ENCODE measurements around the gene XYLB.

XYLB gene

DNA sequence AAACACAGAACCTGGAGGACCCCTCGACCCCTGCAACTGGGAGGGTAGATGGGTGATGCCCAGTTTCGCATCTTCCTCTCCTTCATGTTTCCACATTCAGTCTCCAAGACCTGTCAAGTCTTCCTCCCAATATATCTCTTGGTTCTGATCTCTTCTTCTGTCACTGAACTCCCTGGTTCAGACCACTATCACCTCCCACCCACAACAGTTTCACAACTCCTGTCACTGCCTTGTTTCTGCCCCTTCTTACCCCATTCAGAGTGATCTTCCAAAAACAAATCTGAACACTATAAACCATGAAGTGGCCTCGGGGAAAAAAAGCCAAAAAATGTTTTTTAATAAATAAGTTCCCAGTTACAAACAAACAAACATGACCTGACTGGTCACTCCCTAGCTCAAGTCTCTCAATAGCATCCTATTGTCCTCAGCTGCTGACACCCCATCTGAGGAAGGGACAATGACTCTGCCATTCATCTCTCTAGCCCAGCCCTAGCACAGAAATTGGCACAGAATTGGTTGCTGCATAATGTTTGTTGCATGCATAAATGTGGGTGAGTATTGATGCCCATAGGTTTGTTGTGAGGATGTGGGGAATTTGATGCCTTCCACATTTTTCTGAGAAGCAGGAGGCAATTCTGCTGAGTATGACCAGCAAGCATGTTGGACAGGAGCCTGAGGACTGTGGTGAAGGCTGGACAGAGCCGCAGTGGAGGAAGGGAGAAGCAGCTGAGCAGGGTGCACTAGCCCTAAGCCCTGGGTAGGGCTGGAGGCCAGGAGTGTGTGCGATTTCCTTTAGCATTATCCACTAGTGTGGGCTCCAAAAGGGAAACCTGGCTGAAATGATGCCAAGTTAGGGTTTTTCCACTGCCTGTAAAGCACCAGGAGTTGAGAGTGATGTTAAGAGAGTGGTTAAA, 12.2 kb upstream of the XYLB start:
- no peak for TF ChIP-seq GATA1 (IDR thresholded peaks at IDR 0.05; ENCODE audit: low read depth, low read length)
- no peak for TF ChIP-seq POLR2A (IDR thresholded peaks at IDR 0.05; ENCODE audit: low read length)
- no peak for DNase-seq

DNA sequence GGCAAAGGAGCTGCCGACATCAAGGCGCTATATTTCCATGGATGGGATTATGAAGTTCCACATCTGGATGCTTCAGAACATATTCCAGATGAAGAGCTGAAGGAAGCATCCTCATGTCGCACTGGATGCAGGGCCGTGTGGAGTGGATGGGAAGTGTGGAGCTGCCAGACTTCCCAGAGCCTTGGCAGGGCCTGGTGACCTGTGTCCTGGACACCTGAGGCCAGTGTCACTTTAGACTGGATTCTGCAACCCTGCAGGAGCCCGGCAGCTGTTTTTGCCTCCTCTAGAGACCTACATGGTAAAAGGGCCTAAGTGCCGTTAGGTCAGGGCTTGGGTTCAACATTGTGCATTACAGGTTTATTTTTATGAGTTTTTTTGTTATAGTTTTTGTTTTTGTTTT, 11.3 kb upstream of the XYLB start:
- no peak for DNase-seq
- TF ChIP-seq POLR2A (IDR thresholded peaks at IDR 0.05; ENCODE audit: low read length) (no peak), GATA1 (IDR thresholded peaks at IDR 0.05; ENCODE audit: low read depth, low read length) (no peak)

DNA sequence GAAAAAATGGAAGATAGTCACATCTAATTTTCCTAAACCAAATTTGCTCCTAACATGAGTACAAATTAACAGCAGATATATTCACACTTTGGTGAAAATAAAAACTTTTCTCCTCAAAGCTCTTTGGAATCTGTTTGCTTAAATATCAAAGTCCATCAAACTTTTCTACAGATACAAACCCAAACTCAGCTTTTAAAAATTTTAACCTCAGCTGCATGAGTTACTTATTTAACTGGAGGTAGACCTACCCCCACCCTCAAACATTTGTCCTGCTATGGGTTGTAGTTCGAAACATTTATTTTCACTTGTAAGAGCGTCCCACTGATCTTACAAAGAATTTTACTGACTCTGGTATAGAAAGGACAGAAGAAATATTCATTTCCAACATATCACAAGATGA, 8.9 kb upstream of the XYLB start:
- TF ChIP-seq POLR2A (IDR thresholded peaks at IDR 0.05; ENCODE audit: low read length) (no peak), GATA1 (IDR thresholded peaks at IDR 0.05; ENCODE audit: low read depth, low read length) (no peak)
- no peak for DNase-seq

DNA sequence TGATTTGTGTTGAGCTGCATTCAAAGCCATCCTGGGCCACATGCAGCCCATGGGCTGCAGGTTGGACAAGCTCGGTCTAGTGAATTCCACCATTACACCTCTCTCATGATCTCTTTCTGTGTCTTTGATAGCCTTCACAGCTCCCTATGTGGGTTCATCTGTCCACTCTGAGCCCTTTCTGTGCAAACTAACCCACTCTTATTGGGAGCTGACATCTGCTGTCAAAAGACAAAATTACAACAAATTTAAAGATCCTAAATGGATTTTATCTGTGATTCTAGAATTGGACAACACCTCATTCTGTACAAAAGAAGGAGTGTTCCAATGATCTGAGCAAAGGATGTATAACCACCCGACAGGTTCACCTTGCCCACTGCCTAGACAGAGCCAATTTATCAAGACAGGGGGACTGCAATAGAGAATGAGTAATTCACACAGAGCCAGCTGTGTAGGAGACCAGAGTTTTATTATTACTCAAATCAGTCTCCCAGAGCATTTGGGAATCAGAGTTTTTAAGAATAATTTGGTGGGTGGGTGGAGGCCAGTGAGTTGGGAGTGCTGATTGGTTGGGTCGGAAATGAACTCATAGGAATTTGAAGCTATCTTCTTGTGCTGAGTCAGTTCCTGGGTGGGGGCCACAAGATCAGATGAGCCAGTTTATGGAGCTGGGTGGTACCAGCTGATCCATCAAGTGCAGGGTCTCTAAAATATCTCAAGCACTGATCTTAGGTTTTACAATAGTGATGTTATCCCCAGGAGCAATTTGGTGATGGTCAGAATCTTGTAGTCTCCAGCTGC, 2.6 kb upstream of the XYLB start:
- no peak for TF ChIP-seq POLR2A (IDR thresholded peaks at IDR 0.05; ENCODE audit: low read length)
- TF ChIP-seq GATA1 (IDR thresholded peaks at IDR 0.05; ENCODE audit: low read depth, low read length), result no peak
- no peak for DNase-seq

DNA sequence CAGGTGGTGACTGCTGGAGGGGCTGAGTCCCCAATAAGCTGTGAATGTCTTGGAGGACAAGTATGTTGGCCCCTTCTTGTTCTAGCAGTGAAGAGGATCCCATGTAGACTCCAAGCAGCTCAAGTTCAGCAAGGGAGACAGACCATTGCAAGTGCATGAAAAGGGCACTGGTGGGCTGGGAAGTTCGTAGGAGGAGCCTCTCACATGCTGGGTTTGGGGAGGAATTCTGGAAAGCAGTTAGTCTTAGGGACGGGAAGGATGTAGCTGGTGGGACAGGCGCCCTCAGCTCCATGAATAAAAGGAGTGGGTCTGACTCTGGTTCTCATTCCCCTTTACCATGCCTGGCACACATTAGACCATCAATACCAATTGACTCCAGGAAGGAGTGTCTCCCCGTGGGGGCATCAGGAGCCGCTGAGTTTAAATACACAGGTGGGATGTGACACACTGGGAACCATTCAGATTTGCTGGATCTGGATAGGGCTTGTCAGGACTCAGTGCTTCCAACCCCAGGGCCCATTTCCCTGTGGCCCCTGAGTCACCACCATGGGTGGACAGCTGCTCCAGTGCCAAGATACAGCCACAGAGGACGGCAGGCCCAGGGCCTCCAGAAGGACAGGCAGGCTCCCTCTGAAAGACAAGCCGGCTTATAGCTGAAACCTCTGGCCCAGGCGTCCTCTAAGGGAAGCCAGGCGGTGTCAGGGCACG, 552 bp upstream of the XYLB start:
- TF ChIP-seq GATA1 (IDR thresholded peaks at IDR 0.05; ENCODE audit: low read depth, low read length) (no peak), POLR2A (IDR thresholded peaks at IDR 0.05; ENCODE audit: low read length) (no peak)
- no peak for DNase-seq

DNA sequence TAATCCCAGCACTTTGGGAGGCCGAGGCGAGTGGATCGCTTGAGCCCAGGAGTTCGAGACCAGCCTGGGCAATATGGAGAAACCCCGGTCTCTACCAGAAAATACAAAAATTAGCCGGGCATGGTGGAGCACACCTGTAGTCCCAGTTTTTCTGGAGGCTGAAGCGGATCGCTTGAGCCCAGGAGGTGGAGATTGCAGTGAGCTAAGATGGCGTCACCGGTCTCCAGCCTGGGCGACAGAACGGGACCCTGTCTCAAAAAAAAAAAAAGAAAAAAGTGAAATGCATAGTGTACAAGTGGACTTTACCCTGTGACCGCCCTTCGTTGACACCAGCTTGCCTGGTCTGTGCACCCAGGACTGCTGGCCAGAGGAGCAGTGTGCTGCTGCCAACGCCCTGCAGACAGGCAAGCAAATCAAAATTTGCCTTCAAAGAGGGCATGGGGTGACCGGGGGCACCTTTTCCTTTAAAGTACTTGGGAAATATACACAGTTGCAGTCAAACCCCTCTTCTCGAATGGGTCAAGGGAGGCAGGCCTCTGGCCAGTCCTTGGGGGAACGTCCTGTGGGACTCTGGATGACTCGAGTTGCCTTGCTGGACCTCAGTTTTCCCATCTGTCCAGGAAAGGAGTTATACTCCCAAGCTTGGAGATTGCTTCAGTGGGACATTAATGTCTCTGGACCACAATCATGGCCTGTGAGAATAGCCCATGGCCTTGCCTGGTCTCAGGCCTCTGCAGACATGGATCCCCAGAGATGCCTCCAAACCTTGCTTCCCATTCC, 1.0 kb downstream of the XYLB start:
- no peak for DNase-seq
- no peak for TF ChIP-seq GATA1 (IDR thresholded peaks at IDR 0.05; ENCODE audit: low read depth, low read length)
- no peak for TF ChIP-seq POLR2A (IDR thresholded peaks at IDR 0.05; ENCODE audit: low read length)

DNA sequence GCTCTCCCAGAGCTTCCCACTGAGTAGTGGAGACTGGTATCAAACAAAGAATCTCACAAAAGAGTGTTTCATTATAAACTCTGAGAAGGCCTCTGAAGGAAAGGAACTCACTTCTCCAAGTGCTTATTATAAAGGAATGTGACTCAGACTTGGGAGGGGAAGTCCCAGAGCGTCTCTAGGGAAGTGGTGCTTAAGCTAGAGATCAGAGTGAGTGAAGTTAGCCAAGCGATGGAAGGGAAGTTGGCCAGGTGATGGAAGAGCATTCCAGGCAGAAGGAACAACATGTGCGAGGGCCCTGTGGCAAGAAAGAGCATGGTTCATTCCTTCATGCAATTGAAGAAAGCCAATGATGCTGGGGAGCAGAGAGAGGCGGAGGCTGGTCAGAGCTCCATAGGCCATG, 2.3 kb downstream of the XYLB start:
- no peak for DNase-seq
- no peak for TF ChIP-seq POLR2A (IDR thresholded peaks at IDR 0.05; ENCODE audit: low read length)
- TF ChIP-seq GATA1 (IDR thresholded peaks at IDR 0.05; ENCODE audit: low read depth, low read length), result no peak

DNA sequence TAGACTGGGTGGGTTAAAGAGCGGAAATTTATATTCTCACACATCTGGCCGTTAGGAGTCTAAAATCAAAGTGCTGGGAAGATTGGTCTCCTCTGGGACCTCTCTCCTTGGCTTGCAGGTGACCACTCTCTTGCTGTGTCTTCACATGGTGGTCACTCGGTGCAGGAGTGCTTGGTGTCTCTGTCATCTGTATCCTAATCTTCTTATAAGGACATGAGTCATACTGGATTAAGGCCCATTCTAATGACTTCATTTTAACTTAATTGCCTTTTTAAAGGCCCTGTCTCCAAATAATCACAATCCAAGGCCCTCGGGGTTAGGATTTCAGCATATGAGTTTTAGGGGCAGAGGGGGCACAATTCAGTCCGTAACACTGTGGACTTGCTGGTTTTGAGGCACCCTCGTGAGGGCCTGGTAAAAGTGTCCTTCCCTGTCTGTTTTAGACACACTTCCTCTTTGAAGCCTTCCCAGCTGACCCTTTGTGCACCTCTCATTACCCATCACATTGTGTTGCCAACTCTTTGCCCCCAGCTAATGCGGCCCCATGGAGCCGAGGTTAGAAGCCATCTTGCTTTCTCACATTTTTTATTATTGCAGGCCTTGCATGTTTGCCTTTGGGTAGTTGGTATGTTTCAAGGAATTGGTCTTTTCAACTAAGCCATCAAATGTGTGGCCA, 3.2 kb downstream of the XYLB start:
- TF ChIP-seq GATA1 (IDR thresholded peaks at IDR 0.05; ENCODE audit: low read depth, low read length), result no peak
- TF ChIP-seq POLR2A (IDR thresholded peaks at IDR 0.05; ENCODE audit: low read length), result no peak
- DNase-seq, result no peak

DNA sequence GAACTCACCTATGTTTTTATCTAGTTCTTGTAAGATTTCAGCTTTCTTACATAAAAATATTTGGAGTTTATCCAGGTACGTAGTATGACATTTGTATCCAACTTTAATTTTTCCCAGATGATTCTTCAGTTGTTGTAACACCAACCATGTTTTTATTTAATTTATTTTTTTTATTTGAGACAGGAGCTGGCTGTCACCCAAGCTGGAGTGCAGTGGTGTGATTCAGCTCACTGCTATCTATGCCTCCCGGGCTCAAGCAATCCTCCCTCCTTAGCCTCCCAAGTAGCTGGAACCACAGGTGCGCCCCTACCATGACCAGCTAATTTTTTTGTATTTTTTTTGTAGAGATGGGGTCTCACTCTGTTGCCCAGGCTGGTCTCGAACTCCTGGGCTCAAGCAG, 6.6 kb downstream of the XYLB start:
- TF ChIP-seq POLR2A (IDR thresholded peaks at IDR 0.05; ENCODE audit: low read length) (no peak), GATA1 (IDR thresholded peaks at IDR 0.05; ENCODE audit: low read depth, low read length) (no peak)

DNA sequence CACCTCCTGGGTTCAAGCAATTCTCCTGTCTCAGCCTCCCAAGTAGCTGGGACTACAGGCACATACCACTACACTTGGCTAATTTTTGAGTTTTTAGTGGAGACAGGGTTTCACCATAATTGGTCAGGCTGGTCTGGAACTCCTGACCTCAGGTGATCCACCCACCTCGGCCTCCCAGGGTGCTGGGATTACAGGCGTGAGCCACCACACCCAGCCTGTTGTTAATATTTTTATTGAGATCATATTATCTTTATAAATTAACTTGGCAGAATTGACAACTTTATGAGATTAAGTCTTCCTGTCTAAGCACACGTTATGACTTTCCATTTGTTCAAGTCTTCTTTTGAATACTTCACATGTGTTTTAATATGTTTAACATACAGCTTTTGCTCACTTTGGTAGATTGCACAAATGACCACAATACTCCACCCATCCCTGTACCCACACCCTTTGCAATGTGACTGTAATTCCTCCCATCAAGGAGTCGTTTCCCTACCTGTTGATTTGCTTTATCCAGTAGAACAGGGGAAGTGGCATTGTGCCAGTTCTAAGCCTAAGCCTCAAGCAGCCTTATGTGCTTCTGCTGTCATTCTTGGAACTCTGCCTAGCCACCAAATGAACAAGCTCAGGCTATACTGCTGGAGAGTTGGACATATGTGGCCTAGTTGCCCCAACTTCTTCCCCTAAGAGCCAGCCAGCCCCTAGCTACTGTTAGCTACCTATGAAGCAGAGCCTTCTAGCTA, 8.2 kb downstream of the XYLB start:
- TF ChIP-seq POLR2A (IDR thresholded peaks at IDR 0.05; ENCODE audit: low read length) (no peak), GATA1 (IDR thresholded peaks at IDR 0.05; ENCODE audit: low read depth, low read length) (no peak)
- peak; percentile 58 for DNase-seq

More for the DNA sequence above, 6.6 kb downstream of the XYLB start:
- no peak for DNase-seq

DNA sequence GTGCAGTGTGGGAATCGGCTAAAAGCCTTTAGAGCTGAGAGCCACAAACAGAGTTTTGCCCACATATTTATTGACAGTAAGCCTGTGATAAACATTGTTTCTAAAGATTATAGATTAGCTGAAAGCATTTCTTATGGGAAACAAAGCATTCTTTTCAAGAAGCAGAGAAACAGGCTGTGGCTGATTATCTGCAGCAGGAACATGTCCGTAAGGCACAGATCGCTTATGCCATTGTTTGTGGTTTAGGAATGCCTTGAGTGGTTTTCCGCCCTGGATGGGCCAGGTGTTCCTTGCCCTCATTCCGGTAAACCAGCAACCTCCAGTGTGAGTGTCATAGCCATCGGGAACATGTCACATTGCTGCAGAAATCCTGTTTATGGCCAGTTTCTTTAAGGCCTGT, 12.5 kb downstream of the XYLB start:
- DNase-seq, result no peak
- TF ChIP-seq GATA1 (IDR thresholded peaks at IDR 0.05; ENCODE audit: low read depth, low read length) (no peak), POLR2A (IDR thresholded peaks at IDR 0.05; ENCODE audit: low read length) (no peak)

DNA sequence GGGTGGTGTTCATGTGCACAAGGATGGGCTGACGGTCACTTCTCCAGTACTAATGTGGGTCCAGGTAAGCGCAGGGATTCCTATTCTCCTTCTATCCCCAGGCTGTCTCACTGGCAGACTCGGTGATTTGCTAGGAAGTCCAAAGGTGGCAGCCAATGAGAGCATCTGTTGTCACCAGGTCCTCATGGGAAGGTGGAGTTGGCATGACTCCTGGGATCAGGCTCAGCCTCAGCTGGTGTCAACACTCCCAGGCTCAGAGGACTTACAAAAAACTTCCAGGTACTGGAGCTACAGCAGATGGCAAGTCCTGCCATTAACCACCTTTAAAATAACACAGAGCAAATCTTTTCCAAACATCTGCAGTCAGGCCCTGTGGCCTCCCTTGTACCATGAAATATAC, 13.8 kb downstream of the XYLB start:
- TF ChIP-seq POLR2A (IDR thresholded peaks at IDR 0.05; ENCODE audit: low read length) (no peak), GATA1 (IDR thresholded peaks at IDR 0.05; ENCODE audit: low read depth, low read length) (no peak)
- no peak for DNase-seq
